Sigmoid colon (tissue), 4 donors: ENCODE measurements around the gene SELENOP.

Source experiments
- CTCF ChIP-seq, 4 experiments: fragments of 450-650 bp in 3 of 4; fragments of 200-600 bp in 1 of 4; IDR thresholded peaks; one replicate each; pipeline ENCODE4 v1.5.1; 2016 to 2019; ENCODE audit warnings: antibody characterized with exemption in 4 of 4, mild to moderate bottlenecking in 3 of 4, moderate library complexity in 2 of 4
- EP300 ChIP-seq, 4 donors: sonication (generic); formaldehyde crosslinking; IDR thresholded peaks; one replicate each; pipeline ENCODE4 v1.6.1; 2017; ENCODE audit warnings: antibody characterized with exemption in 4 of 4
- POLR2A ChIP-seq, 2 donors: fragments of 450-650 bp; IDR thresholded peaks; one replicate each; pipeline ENCODE4 v1.6.1; 2016; ENCODE audit warnings: antibody characterized with exemption in 2 of 2, mild to moderate bottlenecking in 2 of 2, moderate library complexity in 2 of 2
- POLR2AphosphoS5 ChIP-seq, 4 donors: sonication (generic); formaldehyde crosslinking; IDR thresholded peaks; one replicate each; pipeline ENCODE4 v1.6.1; 2017; ENCODE audit warnings: antibody characterized with exemption in 4 of 4

GRCh38 chr5:42787073-42787472 lies 24.6 kb downstream of the SELENOP start:
- no peak for TF ChIP-seq CTCF (IDR thresholded peaks at IDR 0.05)
- TF ChIP-seq EP300 (IDR thresholded peaks at IDR 0.05), result no peak
- no peak for TF ChIP-seq POLR2AphosphoS5 (IDR thresholded peaks at IDR 0.05)
- no peak for TF ChIP-seq POLR2A (IDR thresholded peaks at IDR 0.05)
